DOHH2 (cell line): ENCODE measurements around the gene RBFOX1.

Experiments
- H3F3A ChIP-seq: fragments of 200-600 bp; sonication (generic), shearing (Covaris generic); 2 replicates; pipeline ENCODE4 v1.6.0; 2016; ENCODE audit warnings: antibody characterized with exemption, mild to moderate bottlenecking; ENCODE audit not compliant: control insufficient read depth, insufficient read depth
- H3K27ac ChIP-seq: fragments of 200-600 bp; sonication (generic); 2 replicates; pipeline ENCODE4 v1.5.1; 2014; ENCODE audit warnings: low read depth, mild to moderate bottlenecking, low read length, moderate library complexity
- H3K27me3 ChIP-seq: fragments of 200-600 bp; sonication (generic); 2 replicates; pipeline ENCODE4 v1.6.1; 2014; ENCODE audit warnings: mild to moderate bottlenecking, low read length, mixed read lengths; ENCODE audit not compliant: control insufficient read depth
- H3K36me3 ChIP-seq: fragments of 200-600 bp; sonication (generic); 2 replicates; pipeline ENCODE4 v1.6.1; 2014; ENCODE audit warnings: mild to moderate bottlenecking, low read length, moderate library complexity, mixed read lengths; ENCODE audit not compliant: control insufficient read depth
- H3K4me1 ChIP-seq: fragments of 200-600 bp; sonication (generic); 2 replicates; pipeline ENCODE4 v1.6.1; 2014; ENCODE audit warnings: mild to moderate bottlenecking, low read length, mixed read lengths; ENCODE audit not compliant: control insufficient read depth
- H3K4me2 ChIP-seq: fragments of 200-600 bp; sonication (generic); 2 replicates; pipeline ENCODE4 v1.6.0; 2014; ENCODE audit warnings: mild to moderate bottlenecking, low read length, moderate library complexity
- H3K4me3 ChIP-seq: fragments of 200-600 bp; sonication (generic); 2 replicates; pipeline ENCODE4 v1.5.1; 2014; ENCODE audit warnings: mild to moderate bottlenecking, low read length, mixed read lengths
- H3K79me2 ChIP-seq: fragments of 200-600 bp; sonication (generic); 2 replicates; pipeline ENCODE4 v1.6.1; 2014; ENCODE audit warnings: mild to moderate bottlenecking, low read length, mixed read lengths; ENCODE audit not compliant: control insufficient read depth
- H3K9me2 ChIP-seq: fragments of 200-600 bp; sonication (generic); replicated peaks from 2 replicates; pipeline ENCODE4 v1.6.1; 2014; ENCODE audit warnings: mild to moderate bottlenecking, low read length, mixed read lengths; ENCODE audit not compliant: control insufficient read depth
- H3K9me3 ChIP-seq: fragments of 200-600 bp; sonication (generic); 2 replicates; pipeline ENCODE4 v1.6.1; 2014; ENCODE audit warnings: antibody characterized with exemption, low read length, mixed read lengths; ENCODE audit not compliant: control insufficient read depth, insufficient read depth
- H4K20me1 ChIP-seq: fragments of 200-600 bp; sonication (generic); 2 replicates; pipeline ENCODE4 v1.6.0; 2014; ENCODE audit warnings: low read depth, mild to moderate bottlenecking, antibody characterized with exemption, low read length, moderate library complexity; ENCODE audit not compliant: control insufficient read depth, insufficient read depth
- EZH2phosphoT487 ChIP-seq: fragments of 200-600 bp; sonication (generic); IDR thresholded peaks from 2 replicates; pipeline ENCODE4 v1.6.1; 2017; ENCODE audit warnings: borderline replicate concordance, mild to moderate bottlenecking, antibody characterized with exemption, low read length, moderate library complexity, mixed read lengths
- TF ChIP-seq, protein P1 (sequence below): fragments of 200-600 bp; sonication (generic); IDR thresholded peaks from one replicate; pipeline ENCODE4 v1.5.1; 2014; ENCODE audit warnings: antibody characterized with exemption, mild to moderate bottlenecking, low read depth, low read length; ENCODE audit not compliant: poor library complexity, severe bottlenecking

RBFOX1 gene

DNA sequence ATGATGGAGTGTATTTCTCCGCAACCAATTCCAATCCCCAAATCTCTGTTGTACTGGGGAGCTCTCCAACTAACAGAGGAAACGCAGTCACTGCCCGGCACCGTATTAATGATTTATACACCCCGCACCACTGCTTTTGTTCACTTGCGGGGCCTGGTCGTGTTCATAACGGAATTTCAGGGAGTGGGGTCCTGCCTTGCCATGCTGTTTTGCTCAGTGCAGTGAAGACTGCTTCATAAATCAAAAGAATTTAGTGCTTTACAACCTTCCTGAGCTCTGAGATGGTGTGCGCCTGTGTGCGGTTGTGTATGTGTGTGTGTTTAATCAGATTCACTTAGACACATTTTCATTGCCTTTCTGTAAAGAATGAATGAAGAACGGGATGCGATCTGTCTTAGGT is 18.5 kb upstream of the RBFOX1 start:
- Histone ChIP-seq H3K4me3 (no peak overlapping the region), H3K27me3 (no peaks in the 10 kb centered on the region), H3K9me2 (no peaks in the 10 kb centered on the region), H3K36me3 (no peaks in the 10 kb centered on the region), H3K4me1 (no peaks in the 10 kb centered on the region), H3K27ac (no peak overlapping the region), H4K20me1 (no peaks in the 10 kb centered on the region), H3K4me2 (no peak overlapping the region), H3F3A (no peaks in the 10 kb centered on the region), H3K9me3 (peaks cover 3% of the 10 kb centered on the region; the same call in 1 of the 2 replicates), H3K79me2 (no peaks in the 10 kb centered on the region)
- no peak for TF ChIP-seq EZH2phosphoT487
- TF ChIP-seq, protein P1, sequence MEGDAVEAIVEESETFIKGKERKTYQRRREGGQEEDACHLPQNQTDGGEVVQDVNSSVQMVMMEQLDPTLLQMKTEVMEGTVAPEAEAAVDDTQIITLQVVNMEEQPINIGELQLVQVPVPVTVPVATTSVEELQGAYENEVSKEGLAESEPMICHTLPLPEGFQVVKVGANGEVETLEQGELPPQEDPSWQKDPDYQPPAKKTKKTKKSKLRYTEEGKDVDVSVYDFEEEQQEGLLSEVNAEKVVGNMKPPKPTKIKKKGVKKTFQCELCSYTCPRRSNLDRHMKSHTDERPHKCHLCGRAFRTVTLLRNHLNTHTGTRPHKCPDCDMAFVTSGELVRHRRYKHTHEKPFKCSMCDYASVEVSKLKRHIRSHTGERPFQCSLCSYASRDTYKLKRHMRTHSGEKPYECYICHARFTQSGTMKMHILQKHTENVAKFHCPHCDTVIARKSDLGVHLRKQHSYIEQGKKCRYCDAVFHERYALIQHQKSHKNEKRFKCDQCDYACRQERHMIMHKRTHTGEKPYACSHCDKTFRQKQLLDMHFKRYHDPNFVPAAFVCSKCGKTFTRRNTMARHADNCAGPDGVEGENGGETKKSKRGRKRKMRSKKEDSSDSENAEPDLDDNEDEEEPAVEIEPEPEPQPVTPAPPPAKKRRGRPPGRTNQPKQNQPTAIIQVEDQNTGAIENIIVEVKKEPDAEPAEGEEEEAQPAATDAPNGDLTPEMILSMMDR: no peak

DNA sequence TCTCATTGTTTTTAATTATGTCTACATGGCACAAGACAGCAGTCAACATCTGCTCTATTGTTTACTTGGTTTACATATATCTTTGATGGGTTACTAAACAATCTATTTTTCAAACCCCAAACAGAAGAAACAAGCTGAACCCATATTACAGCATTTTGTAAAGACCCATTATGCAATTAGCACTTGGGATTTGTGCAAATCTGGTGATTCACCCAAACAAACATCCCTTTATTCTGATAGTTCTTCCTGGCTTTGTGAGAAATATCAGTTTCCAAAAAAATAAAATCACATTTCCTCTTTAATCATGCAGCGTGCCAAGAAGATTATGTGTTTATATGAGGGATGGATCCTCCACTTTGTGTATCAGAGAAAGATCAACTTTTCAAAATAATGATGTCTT is 16.8 kb upstream of the RBFOX1 start:
- H3K4me2 ChIP-seq: no peak overlapping the region
- no peak overlapping the region for H3K27ac ChIP-seq
- no peaks in the 10 kb centered on the region for H3K36me3 ChIP-seq
- no peak overlapping the region for H3K4me3 ChIP-seq
- H3K4me1 ChIP-seq: no peaks in the 10 kb centered on the region
- TF ChIP-seq EZH2phosphoT487: no peak
- TF ChIP-seq, protein P1: no peak
- H3K9me3 ChIP-seq: peaks cover 3% of the 10 kb centered on the region; the same call in 1 of the 2 replicates
- no peaks in the 10 kb centered on the region for H3K9me2 ChIP-seq
- H3K27me3 ChIP-seq: no peaks in the 10 kb centered on the region
- H4K20me1 ChIP-seq: no peaks in the 10 kb centered on the region
- H3F3A ChIP-seq: no peaks in the 10 kb centered on the region
- no peaks in the 10 kb centered on the region for H3K79me2 ChIP-seq

DNA sequence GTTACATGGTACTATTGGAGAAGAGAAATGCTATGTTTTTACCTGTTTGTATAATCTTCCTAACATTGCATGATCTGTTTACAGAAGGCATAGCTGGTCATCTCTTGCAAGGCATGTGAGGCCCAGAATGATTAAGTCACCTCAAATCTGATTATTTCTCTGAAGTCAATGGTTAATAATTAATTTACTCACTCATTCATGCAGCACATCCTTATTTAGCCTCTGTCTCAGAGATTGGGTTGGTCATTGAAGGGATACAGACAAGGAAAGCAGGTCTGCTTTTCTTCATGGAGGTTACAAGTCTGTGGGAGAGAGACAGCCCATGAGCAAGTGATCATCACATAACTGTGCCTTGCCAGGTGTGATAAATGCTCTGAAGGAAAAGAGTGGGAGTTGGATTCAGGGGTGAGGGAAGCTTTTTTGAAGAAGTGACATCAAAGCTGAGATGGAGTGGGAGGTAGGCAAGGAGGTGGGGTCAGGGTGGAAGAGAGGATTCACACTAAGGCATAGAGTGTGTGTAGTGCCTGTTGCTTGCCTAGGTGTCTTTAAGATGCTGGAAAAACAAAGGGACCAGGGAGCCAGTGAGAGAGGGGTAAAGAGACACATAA is 16.3 kb upstream of the RBFOX1 start:
- Histone ChIP-seq H3K27ac (no peak overlapping the region), H3K4me2 (no peak overlapping the region), H3K4me1 (no peaks in the 10 kb centered on the region), H3K36me3 (no peaks in the 10 kb centered on the region), H3K9me3 (peaks cover 3% of the 10 kb centered on the region; the same call in 1 of the 2 replicates), H4K20me1 (no peaks in the 10 kb centered on the region), H3K27me3 (no peaks in the 10 kb centered on the region), H3K79me2 (no peaks in the 10 kb centered on the region), H3K4me3 (no peak overlapping the region), H3K9me2 (no peaks in the 10 kb centered on the region), H3F3A (no peaks in the 10 kb centered on the region)
- TF ChIP-seq, protein P1: no peak
- TF ChIP-seq EZH2phosphoT487: no peak
